A549 (cell line): ENCODE data around the gene PUM1. TPM values are rescaled to one million over a fixed set of nuclear protein-coding genes. Genes with fewer than 3 reads are reported as not detected.

Experiments used
- ATAC-seq, 2 experiments: fragments of 200-7000 bp in 1 of 2; fragments of >200 bp in 1 of 2; cut with Nextera tagmentation in 1 of 2; cut with Tn5 transposase in 1 of 2; 3 replicates each; pipeline versions ENCODE4 v1.8.0 to v1.9.1; 2018 to 2020; ENCODE audit warnings: mild to moderate bottlenecking in 1 of 2, moderate library complexity in 1 of 2
- CTCF ChIA-PET: fragments of 300-600 bp; sonication (Branson Sonifier 250); formaldehyde crosslinking; extraction: SDS; loops from one replicate; lab custom pipeline; 2021; ENCODE audit warnings: antibody characterized with exemption, inconsistent platforms; lab: Yijun Ruan, JAX
- POLR2A ChIA-PET: fragments of 350-600 bp; formaldehyde crosslinking; extraction: SDS; loops from one replicate; lab custom pipeline; 2021; ENCODE audit warnings: antibody characterized with exemption, inconsistent platforms; lab: Yijun Ruan, JAX
- DNase-seq, 2 experiments: peaks; one replicate each; pipeline versions ENCODE4 v3.0.0 to v3.0.0-alpha.2; 2011 to 2016; ENCODE audit warnings: low read depth in 1 of 2, low spot score in 1 of 2
- FAIRE-seq: peaks from 2 replicates; lab custom pipeline; 2011; peaks lifted over from hg19 to GRCh38; lab: Jason Lieb, UNC
- H3K27ac ChIP-seq, 2 experiments: fragments of >200 bp; sonication (Bioruptor Twin); formaldehyde crosslinking; 3 replicates each; pipeline ENCODE4 v1.5.1; 2016 to 2017
- H3K4me1 ChIP-seq: fragments of >200 bp; sonication (Bioruptor Twin); formaldehyde crosslinking; 3 replicates; pipeline ENCODE4 v1.6.1; 2016
- H3K4me2 ChIP-seq: fragments of >200 bp; sonication (Bioruptor Twin); formaldehyde crosslinking; 3 replicates; pipeline ENCODE4 v1.6.1; 2016
- H3K4me3 ChIP-seq: fragments of >200 bp; sonication (Bioruptor Twin); formaldehyde crosslinking; 3 replicates; pipeline ENCODE4 v1.5.1; 2016
- H3K9me3 ChIP-seq: fragments of >200 bp; sonication (Bioruptor Twin); formaldehyde crosslinking; 3 replicates; pipeline ENCODE4 v1.6.1; 2016
- CEBPB ChIP-seq, 2 experiments: fragments of >200 bp in 1 of 2; sonication (Bioruptor Twin) in 1 of 2; formaldehyde crosslinking in 1 of 2; IDR thresholded peaks; 2 replicates each; pipeline ENCODE4 v1.6.1; 2012 to 2016
- CHD4 ChIP-seq: fragments of 200-600 bp; sonication (generic); IDR thresholded peaks from 2 replicates; pipeline ENCODE4 v1.6.1; 2016; ENCODE audit warnings: antibody characterized with exemption, mild to moderate bottlenecking, borderline replicate concordance
- EP300 ChIP-seq, 2 experiments: fragments of >200 bp; sonication (Bioruptor Twin); formaldehyde crosslinking; IDR thresholded peaks; 2 replicates in 1 of 2; 3 replicates in 1 of 2; pipeline ENCODE4 v1.6.1; 2016 to 2017
- FOXS1 ChIP-seq: fragments of 250-450 bp; sonication (Bioruptor Pico); IDR thresholded peaks from 2 replicates; pipeline ENCODE4 v1.5.0; 2020; ENCODE audit warnings: mild to moderate bottlenecking, moderate library complexity
- HDAC2 ChIP-seq: fragments of 200-600 bp; sonication (generic); IDR thresholded peaks from 2 replicates; pipeline ENCODE4 v1.6.1; 2016
- HOXA7 ChIP-seq: fragments of 250-450 bp; sonication (Bioruptor Pico); IDR thresholded peaks from 2 replicates; pipeline ENCODE4 v1.5.0; 2020; ENCODE audit warnings: mild to moderate bottlenecking, moderate library complexity
- HOXB13 ChIP-seq: fragments of 250-450 bp; sonication (Bioruptor Pico); IDR thresholded peaks from 2 replicates; pipeline ENCODE4 v1.5.0; 2020; ENCODE audit warnings: low read depth, mild to moderate bottlenecking, moderate library complexity
- HOXB5 ChIP-seq: fragments of 250-450 bp; sonication (Bioruptor Pico); IDR thresholded peaks from 2 replicates; pipeline ENCODE4 v1.5.0; 2020; ENCODE audit warnings: mild to moderate bottlenecking, moderate library complexity
- KDM1A ChIP-seq: fragments of 200-600 bp; sonication (generic); IDR thresholded peaks from 2 replicates; pipeline ENCODE4 v1.6.1; 2016; ENCODE audit warnings: low read depth, mild to moderate bottlenecking
- KDM5A ChIP-seq: fragments of 200-600 bp; sonication (generic); IDR thresholded peaks from 2 replicates; pipeline ENCODE4 v1.6.1; 2016; ENCODE audit warnings: antibody characterized with exemption, mild to moderate bottlenecking
- MYC ChIP-seq: IDR thresholded peaks from 2 replicates; pipeline ENCODE4 v1.6.1; 2012; ENCODE audit warnings: mild to moderate bottlenecking, inconsistent platforms, low read length, improper control_type of control experiment, borderline replicate concordance
- NFE2L2 ChIP-seq: fragments of 150-350 bp; conservative IDR thresholded peaks from 2 replicates; pipeline ENCODE4 v1.6.1; 2014; ENCODE audit warnings: low read length
- NR3C1 ChIP-seq: fragments of >200 bp; sonication (Bioruptor Twin); formaldehyde crosslinking; IDR thresholded peaks from 3 replicates; pipeline ENCODE4 v1.6.1; 2017
- POLR2AphosphoS2 ChIP-seq: conservative IDR thresholded peaks from 2 replicates; pipeline ENCODE4 v1.6.1; 2012; ENCODE audit warnings: low read length, improper control_type of control experiment, inconsistent platforms
- RAD21 ChIP-seq, 2 experiments: fragments of >200 bp in 1 of 2; sonication (Bioruptor Twin) in 1 of 2; formaldehyde crosslinking in 1 of 2; IDR thresholded peaks in 1 of 2; conservative IDR thresholded peaks in 1 of 2; 2 replicates in 1 of 2; 3 replicates in 1 of 2; pipeline ENCODE4 v1.6.1; 2012 to 2018; ENCODE audit warnings: inconsistent platforms in 1 of 2
- RARB ChIP-seq: fragments of 250-450 bp; sonication (Bioruptor Pico); IDR thresholded peaks from 2 replicates; pipeline ENCODE4 v1.8.0; 2021; ENCODE audit warnings: mild to moderate bottlenecking, moderate library complexity
- TFCP2L1 ChIP-seq: fragments of 250-450 bp; sonication (Bioruptor Pico); IDR thresholded peaks from 2 replicates; pipeline ENCODE4 v1.5.0; 2021; ENCODE audit warnings: mild to moderate bottlenecking
- WGBS: methylation state at CpG from one replicate; pipeline ENCODE4 v1.1.6; 2017; ENCODE audit errors: missing lambda C conversion rate; 5-methylcytosine and 5-hydroxymethylcytosine counted together
- polyA plus RNA-seq, 4 experiments: library from polyadenylated mRNA; depleted of rRNA in 3 of 4; stranded (reverse); fragments of >200 nt; fragmentation: RNase III in 1 of 4; extraction: RNeasy Plus Mini Kit Qiagen cat#74134 plus additional on column Dnase treatment in 1 of 4; gene quantifications; 2 replicates in 3 of 4; 3 replicates in 1 of 4; pipeline ENCODE4 v1.2.3, GENCODE V29; 2011 to 2017
- TF ChIP-seq, protein P1 (sequence below): fragments of 250-450 bp; sonication (Bioruptor Pico); IDR thresholded peaks from 2 replicates; pipeline ENCODE4 v1.5.0; 2020; ENCODE audit warnings: low read depth, mild to moderate bottlenecking, moderate library complexity
- TF ChIP-seq, protein P2 (sequence below): fragments of 250-450 bp; sonication (Bioruptor Pico); IDR thresholded peaks from 2 replicates; pipeline ENCODE4 v1.5.0; 2021; ENCODE audit warnings: mild to moderate bottlenecking, moderate library complexity, borderline replicate concordance

PUM1 gene
- polyA plus RNA-seq, 2 of the 4 experiments (the other 2 are of a cell fraction), result 30.2 to 55.3 TPM

DNA sequence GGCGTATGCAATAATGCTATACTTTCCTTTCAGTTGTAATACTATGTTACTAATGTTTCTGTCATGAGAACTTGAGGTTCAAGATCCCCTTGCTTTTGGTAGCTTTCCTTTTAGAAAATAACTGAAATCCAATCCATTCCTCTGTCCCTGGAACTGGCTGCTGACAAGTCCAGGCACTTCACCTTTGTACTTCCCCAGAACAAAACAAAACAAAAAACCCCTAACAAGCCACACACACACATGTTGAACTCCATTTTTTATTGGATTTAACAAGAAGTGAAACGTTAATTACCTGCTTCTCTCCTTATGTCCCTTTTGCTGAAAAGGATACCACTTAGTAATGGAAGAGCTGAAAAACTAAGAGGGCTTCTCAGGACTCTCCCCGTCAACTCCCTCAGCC, 130.9 kb downstream of the PUM1 start:
- FAIRE-seq, result no peak
- Histone ChIP-seq H3K9me3 (no peaks in the 10 kb centered on the region), H3K4me3 (no peak overlapping the region), H3K4me2 (no peak overlapping the region), H3K27ac (peak overlapping the region in 1 of 2 experiments; percentile 26; a peak in 1 of 6 replicates), H3K4me1 (peaks cover 18% of the 10 kb centered on the region)
- WGBS, result 84% methylated on average over 3 of the region's 3 CpGs
- ChIA-PET CTCF (interaction anchor here (1.0 to 1.3 kb wide), 2 partner anchors 14 to 133 kb away, joined by 3 to 11 read pairs; no protein-coding TSS in a partner anchor), POLR2A (no interaction called here)
- no peak for TF ChIP-seq HOXB5 (CRISPR knock-in tag)
- no peak for TF ChIP-seq HOXB13 (CRISPR knock-in tag)
- TF ChIP-seq FOXS1 (CRISPR knock-in tag), result no peak
- TF ChIP-seq TFCP2L1 (CRISPR knock-in tag), result no peak
- TF ChIP-seq CEBPB (IDR thresholded peaks at IDR 0.05), result no peak
- TF ChIP-seq RARB (CRISPR knock-in tag), result no peak
- TF ChIP-seq NR3C1, result no peak
- no peak for TF ChIP-seq RAD21 (conservative IDR thresholded peaks at IDR 0.05 in 1 of 2, IDR thresholded peaks at IDR 0.05 in 1 of 2)
- TF ChIP-seq HOXA7, result no peak
- no peak for TF ChIP-seq EP300 (IDR thresholded peaks at IDR 0.05)
- no peak for TF ChIP-seq CHD4
- TF ChIP-seq KDM1A, result no peak
- TF ChIP-seq NFE2L2, result no peak
- DNase-seq, result no peak
- ATAC-seq, result no peak

DNA sequence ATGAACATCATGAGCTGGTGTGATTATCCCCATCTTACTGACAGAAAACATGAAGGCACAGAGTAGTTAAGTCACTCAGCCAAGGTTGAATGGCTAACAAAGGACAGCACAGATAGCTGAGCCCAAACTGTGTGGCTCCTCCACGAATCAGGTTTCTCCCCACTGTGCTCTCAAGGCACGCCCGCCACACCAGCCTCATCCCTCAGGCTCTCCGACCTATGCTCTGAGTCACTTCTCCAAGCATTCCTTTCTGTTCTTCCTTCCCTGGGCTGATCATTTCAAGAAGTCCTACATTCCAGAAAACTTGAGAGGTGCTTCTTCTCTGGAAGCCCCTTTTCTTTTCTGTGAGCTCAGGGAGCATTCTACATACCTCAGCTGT, 131.7 kb downstream of the PUM1 start:
- H3K4me3 ChIP-seq, result no peak overlapping the region
- ChIA-PET POLR2A (no interaction called here), CTCF (interaction anchor here (0.8 to 1.3 kb wide), 6 partner anchors 8 to 132 kb away, joined by 3 to 11 read pairs (median 3); no protein-coding TSS in a partner anchor)
- no peak for TF ChIP-seq MYC
- TF ChIP-seq HOXA7, result no peak
- TF ChIP-seq KDM5A, result no peak
- TF ChIP-seq, protein P1, sequence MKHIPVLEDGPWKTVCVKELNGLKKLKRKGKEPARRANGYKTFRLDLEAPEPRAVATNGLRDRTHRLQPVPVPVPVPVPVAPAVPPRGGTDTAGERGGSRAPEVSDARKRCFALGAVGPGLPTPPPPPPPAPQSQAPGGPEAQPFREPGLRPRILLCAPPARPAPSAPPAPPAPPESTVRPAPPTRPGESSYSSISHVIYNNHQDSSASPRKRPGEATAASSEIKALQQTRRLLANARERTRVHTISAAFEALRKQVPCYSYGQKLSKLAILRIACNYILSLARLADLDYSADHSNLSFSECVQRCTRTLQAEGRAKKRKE (CRISPR knock-in tag), result no peak
- no peak for TF ChIP-seq HDAC2
- ATAC-seq (peak; percentile 11 to 40; a peak in 2 of 6 replicates), FAIRE-seq (no peak), DNase-seq (peak in 1 of 2 experiments; percentile 27)
- no peaks in the 10 kb centered on the region for H3K9me3 ChIP-seq
- no peak overlapping the region for H3K4me2 ChIP-seq
- peaks cover 18% of the 10 kb centered on the region for H3K4me1 ChIP-seq
- WGBS, result 49% methylated on average over 4 of the region's 4 CpGs
- H3K27ac ChIP-seq, result peak overlapping the region in 1 of 2 experiments; percentile 32; a peak in 2 of 6 replicates

DNA sequence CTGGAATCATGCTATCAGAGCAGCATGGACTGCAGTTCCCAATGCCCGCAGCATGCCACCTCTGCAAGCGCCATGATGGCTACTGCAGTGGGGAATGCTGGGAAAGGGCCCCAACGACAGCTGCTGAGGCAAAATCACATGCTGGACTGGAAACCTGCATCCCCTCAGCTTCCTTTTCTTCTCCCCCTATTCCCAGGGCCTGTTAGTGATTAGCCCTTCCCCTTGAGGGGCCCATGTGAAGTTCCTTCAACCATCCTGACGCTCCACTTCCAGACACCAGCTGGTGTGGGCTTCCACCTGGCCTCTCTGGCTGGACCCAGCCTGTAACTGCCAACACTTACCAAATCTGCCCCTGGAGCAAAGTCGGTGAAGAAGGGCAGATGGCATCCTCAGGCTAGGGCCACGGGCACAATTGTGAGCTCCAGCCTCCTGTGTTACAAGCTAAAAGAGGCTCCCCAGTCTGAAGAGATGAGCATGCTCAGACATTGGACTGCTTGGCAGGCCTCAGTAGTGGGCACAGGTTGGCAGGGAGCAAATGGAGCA, 134.8 kb downstream of the PUM1 start:
- FAIRE-seq (no peak), ATAC-seq (peak in 1 of 2 experiments; percentile 5; a peak in 2 of 6 replicates), DNase-seq (no peak)
- ChIA-PET POLR2A (no interaction called here), CTCF (interaction anchor here (0.8 to 3.6 kb wide), 10 partner anchors 10 to 151 kb away, joined by 3 to 35 read pairs (median 6); no protein-coding TSS in a partner anchor)
- no peaks in the 10 kb centered on the region for H3K9me3 ChIP-seq
- no peak overlapping the region for H3K27ac ChIP-seq
- H3K4me3 ChIP-seq, result no peak overlapping the region
- H3K4me1 ChIP-seq, result peaks cover 18% of the 10 kb centered on the region
- TF ChIP-seq, protein P2, sequence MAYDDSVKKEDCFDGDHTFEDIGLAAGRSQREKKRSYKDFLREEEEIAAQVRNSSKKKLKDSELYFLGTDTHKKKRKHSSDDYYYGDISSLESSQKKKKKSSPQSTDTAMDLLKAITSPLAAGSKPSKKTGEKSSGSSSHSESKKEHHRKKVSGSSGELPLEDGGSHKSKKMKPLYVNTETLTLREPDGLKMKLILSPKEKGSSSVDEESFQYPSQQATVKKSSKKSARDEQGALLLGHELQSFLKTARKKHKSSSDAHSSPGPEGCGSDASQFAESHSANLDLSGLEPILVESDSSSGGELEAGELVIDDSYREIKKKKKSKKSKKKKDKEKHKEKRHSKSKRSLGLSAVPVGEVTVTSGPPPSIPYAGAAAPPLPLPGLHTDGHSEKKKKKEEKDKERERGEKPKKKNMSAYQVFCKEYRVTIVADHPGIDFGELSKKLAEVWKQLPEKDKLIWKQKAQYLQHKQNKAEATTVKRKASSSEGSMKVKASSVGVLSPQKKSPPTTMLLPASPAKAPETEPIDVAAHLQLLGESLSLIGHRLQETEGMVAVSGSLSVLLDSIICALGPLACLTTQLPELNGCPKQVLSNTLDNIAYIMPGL (CRISPR knock-in tag), result no peak
- TF ChIP-seq POLR2AphosphoS2, result peak; percentile 48; the same call in 1 of the 2 replicates
- no peak overlapping the region for H3K4me2 ChIP-seq
- WGBS, result 86% methylated on average over 5 of the region's 6 CpGs
